HG02798 (cell line): ENCODE measurements around the gene TMEM167A.

Experiments used
- ATAC-seq: cut with Tn5 transposase; IDR thresholded peaks from one replicate; pipeline ENCODE4 v1.9.1; 2021; ENCODE audit warnings: mild to moderate bottlenecking; ENCODE audit not compliant: unreplicated experiment, poor library complexity

Gene TMEM167A, protein sequence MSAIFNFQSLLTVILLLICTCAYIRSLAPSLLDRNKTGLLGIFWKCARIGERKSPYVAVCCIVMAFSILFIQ

DNA sequence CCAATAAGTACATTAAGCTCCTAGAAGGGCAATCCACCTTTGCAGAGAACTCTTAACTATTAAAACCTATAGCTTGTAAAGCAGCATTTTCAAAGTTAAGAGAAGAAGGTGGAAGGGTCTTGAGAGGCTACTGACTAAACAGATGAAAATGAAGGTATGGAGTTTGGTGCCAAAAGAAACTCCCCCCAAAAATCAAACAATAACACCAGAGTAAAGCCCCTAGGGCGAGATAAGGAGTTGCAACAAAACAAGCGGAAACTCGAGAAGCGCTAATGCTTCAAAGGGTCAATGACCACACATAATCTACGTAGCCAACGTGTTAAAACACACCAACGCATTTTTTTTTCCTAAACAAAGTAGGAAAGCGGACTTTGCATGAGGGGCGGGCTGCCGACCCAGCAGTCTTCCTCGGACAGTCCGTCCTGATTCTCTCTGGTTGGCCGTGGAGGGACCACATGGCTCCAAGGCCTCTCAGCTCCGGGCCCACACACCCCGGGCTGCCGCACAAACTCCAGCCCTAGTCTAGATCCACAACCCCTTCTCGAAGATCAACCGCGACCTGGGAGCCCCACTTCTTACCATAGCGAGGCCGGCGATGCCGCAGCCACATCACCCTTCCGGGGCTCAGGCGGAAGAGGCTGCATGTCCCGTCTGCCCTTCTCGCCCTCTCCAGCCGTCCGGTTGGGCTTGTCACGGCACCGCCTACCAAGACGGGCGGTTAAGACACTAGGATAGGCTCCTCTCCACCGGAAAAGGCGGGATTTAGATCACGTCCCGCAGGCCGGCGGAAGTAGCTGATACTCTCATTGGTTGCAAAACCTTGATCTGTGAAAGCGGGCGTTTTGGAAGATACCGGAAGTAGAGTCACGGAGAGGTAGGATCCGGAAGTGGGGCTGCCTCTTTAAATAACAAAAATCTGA lies at the start of gene TMEM167A, which contains the start of gene XRCC4:
Gene TMEM167A (minus strand): TSS at position 653 of the 920 bp plus-strand sequence. CDS start 71 bp downstream, at position 582.
Gene XRCC4 (plus strand): TSS at position 806 of the 920 bp plus-strand sequence. CDS start 27,373 bp downstream, outside the sequence.
- ATAC-seq: peak; percentile 99

DNA sequence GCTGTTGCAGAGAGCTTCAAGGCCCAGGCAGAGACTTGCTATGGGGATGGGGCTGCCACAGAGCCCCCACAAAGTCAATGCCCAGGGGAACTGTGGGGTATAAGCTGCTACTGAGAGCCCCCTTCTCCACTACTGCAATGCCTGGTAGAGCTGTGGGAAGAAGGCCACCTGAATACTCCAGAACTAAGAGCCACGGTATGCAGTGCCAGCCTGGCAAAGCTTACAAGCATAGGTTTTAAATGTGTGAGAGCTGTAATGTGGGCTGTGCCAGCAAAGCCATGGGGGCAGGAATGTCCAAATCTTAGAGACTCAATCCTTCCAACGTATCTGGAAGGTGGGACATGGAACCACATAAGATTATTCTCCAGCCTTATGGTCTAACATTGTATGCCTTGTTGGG lies 49.3 kb upstream of the TMEM167A start:
- ATAC-seq: no peak

DNA sequence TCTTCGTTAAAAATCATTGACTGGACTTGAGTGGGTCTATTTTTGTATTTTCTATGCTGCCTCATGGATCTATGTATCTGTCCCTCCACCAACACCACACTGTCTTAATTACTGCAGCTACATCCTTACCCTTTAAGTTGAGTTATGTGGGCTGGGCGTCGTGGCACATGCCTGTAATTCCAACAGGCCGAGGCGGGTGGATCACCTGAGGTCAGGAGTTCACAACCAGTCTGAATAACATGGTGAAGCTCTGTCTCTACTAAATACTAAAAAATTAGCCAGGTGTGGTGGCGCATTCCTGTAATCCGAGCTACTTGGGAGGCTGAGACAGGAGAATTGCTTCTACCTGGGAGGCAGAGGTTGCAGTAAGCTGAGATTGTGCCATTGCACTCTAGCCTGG lies 48.4 kb upstream of the TMEM167A start:
- no peak for ATAC-seq

DNA sequence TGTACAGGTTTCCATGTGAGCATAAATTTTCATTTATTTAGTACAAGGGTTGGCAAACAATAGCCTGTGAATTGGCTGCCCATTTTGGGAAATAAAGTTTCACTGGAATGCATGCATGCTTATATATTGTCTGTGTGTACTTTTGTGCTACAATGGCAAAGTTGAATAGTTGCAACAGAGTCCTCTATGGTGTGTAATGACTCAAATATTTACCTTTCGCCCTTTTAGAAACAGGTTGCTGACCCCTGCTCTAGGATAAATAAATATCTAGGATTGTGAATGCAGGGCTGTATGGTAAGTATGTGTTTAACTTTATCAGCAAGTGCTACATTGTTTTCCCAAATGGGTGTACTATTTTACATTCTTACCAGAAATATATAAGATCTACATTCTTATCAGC lies 47.4 kb upstream of the TMEM167A start:
- no peak for ATAC-seq

DNA sequence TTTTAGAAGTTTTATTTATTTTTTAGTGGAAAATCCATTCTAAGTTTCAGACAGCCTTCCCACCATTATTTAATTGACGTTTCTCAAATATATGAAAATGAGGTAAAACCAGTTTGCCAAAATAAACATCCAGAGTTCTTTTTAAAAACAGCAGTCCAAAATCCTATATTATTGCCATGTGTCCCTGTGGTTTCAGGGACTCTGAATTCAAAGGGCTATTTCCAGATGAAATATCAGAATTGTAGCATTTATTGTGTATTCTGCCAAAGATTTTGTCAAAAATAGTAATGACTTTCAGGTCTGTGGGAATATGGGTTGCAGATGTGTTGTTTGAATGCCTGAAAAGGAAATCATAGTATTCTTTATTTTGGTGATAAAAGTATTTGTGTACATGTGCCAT lies 41.8 kb upstream of the TMEM167A start:
- ATAC-seq: no peak

DNA sequence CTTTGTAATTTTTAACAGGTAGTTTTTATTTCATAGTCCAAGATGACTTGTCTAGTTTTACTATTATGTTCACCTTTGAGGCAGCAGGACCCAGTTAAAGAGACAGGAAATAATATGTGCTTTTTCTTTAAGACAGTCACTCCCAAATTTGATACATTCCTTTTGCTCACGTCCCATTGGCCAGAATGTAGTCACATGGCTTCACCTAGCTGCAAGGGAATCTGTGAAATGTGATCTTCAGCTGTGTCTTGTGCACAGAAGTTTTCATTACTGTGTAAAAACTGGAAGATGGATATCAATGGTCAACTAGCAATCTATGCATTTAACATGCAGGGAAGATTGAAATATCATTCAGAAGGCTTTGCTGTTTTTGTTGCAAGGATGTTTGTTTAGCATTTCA lies 41.3 kb upstream of the TMEM167A start:
- ATAC-seq: no peak

DNA sequence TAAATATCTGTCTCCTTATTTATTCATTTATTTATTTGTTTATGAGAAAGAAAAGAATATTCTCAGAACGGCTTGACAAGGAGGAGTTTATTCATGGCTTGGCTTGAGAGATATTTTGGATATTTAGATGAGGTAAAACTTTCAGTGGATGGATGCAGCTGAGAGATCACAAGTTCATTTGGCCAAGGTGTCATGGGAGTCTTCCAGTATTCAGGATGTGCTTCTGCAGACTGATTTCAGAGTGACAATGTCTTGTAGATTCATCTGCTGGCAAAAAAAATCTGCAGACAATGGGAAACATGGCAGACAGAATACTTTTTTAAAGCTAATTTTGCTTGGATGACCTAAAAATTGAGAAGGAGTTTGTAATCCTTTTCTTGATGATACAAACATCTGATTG lies 38.6 kb upstream of the TMEM167A start:
- no peak for ATAC-seq

DNA sequence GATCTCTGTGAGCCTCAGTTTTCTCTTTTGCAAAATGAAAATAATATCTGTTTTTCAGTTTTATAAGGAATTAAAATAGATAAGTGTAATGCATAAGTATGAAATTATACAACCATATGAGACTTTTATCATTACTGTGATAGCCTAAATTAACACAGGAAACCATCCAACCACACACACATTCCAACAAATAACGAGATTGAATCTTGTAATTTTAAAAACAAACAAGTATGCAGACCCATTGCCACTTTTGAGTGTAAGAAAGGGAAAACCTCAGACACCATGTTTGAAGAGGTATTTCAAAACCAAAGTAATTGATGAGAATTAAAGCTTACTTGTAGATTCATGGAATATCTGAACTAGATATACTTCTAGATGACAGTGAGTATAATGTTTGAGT lies 32.2 kb upstream of the TMEM167A start:
- no peak for ATAC-seq

DNA sequence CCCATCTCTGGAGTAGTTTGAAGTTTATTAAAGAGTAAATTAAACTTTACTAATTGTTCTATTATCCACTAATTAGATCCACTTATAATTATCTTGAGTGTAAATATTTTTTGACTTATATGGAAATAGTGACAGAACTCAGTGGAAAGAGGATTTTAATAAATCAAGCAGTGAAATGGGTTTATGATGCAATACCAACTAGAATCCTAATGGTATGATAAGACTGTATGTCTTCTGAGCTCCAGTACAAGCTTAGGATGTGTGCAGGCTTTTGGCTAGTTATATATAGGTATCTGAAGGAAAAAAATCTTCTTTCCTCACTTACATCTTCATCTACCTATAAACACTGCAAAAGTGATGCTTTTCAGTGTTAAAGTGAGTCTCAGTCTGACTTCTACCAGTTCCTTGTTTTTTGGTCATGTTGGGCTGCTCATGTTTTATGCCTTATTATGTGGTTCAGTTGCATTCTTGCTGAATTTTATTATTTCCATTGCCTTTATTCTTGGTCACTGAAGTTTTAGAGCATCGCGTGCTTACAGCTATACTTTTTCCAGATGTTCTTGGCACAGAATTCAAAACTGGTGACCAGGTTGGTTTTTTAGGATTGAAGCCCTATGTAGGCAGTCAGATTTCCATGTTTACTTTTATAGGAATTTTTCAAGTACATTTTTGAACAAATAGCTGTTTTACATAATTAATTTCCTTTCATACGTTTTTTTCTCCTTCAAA lies 30.7 kb upstream of the TMEM167A start:
- ATAC-seq: no peak

DNA sequence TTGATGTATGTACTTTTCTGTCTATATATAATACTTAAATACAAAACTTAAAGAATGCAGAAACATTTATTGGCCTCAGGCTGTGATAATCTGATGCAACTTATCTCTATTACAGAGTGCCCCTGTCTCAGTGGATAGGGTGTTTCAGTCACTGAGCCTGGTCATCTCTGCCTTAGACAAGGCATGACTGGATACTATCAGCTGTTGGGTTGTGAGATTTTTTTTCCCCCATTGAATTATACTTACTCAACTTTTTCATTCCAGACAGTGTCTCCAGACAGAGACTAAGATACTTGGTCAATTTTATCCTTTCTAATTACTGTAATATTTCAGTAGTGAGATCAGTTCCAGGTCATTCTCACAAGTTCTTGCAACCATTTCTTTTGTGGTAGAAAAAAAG lies 26.8 kb upstream of the TMEM167A start:
- no peak for ATAC-seq

DNA sequence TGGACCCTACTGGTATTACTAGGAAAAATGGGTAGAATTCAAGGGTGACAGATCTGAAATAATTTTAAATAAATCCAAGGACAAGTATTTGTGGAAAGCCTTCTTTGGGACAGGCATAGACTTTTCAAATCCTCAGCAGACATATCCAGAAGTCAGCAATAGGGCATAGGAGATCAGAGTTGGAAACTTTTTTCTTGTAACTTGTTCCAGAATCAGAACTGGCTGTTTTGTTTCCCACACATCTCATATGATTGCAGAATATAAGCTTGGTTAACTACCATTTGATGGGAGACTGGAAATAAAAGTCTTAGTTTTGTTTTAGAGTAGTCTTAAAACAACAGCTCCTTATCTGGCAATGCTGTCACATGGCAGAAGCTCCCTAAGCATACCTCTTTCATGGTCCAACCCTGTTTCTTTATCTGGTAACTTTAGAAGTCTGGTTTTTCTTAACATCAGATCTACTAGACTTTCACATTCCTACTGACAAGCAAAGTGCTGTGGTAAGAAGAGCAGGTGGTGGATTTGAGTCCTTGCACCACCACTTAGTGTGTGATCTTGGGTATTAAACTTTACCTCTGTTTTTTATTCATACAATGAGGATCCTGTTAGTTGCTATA lies 25.3 kb upstream of the TMEM167A start:
- no peak for ATAC-seq

DNA sequence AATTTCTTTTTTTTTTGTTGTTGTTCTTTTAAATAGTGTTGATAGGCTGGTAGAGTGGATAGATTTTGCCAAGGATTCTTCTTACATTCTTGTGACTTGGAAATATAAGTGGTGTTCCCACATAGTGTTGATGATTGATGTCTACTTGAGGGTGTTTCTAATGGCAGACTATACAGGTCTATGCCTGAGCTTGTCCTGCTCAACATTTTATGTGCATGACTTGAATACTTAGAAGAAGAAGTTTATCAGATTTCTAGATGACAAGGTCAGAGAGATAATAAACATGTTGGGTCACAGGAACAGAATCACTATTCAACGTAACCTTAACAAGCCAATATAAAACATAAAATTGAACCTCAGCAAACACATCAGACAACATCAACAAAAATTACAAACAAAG lies 24.3 kb upstream of the TMEM167A start:
- no peak for ATAC-seq

DNA sequence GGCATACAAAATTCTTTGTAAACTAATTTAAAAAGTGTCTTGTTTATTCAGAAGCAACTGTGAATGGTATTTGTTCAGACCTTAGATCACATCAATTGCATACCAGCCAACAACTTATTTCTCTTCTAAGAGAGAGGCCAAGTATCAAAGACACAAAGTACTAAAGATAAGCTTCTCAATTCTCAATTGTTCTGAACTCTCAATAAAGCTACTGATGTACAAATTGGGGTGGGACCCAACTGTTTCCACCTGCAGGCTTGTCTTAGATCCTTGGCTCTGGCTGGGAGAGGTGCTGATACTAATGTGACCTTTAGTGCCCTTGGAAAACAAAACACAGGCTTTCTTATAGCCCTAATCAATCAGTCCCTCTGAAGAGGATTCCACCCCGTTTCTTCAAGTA lies 22.3 kb upstream of the TMEM167A start:
- ATAC-seq: no peak

DNA sequence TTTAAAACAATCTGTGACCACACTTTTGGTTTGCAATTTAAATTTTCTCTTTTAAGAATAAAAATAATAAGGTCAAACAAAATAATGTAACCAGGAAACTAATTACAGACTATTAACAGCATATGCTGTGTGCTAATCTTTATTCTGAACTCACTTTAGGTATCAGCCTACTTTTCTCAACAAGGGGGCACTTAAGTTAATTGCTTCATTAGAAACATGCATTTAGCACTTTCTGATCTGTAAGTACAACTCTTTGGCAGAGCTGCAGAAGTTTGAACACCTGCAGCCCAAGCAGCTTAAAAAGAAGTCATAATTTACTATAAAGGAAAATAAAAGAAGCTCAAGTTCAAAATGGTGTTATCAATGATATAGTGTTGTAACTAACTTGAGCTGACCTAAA lies 21.8 kb upstream of the TMEM167A start:
- ATAC-seq: no peak

DNA sequence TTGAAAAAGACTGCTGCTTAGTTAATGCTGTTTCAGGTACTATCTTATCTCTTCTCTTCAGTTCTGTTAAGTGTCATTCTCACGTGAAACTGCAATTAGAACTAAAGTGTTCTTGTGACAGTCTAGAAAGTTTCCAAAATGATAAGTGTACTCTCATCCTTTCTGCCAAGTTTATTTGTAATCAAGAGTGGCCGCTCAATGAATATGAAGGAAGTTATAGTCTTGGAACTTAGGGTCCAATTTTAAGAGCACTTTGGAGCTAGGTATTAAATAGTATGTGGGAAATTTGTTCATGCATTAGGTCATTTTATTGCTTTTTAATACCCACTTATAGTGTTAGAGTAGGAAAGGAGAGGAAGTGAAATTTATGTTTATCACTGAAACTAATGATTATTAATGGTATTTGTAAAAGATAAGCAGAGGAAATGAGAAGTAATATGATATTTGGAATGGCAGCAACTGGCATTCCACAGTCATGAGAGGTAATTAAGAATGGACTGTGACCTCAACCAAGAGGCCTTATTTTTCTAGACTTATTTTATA lies 20.6 kb upstream of the TMEM167A start:
- ATAC-seq: no peak

DNA sequence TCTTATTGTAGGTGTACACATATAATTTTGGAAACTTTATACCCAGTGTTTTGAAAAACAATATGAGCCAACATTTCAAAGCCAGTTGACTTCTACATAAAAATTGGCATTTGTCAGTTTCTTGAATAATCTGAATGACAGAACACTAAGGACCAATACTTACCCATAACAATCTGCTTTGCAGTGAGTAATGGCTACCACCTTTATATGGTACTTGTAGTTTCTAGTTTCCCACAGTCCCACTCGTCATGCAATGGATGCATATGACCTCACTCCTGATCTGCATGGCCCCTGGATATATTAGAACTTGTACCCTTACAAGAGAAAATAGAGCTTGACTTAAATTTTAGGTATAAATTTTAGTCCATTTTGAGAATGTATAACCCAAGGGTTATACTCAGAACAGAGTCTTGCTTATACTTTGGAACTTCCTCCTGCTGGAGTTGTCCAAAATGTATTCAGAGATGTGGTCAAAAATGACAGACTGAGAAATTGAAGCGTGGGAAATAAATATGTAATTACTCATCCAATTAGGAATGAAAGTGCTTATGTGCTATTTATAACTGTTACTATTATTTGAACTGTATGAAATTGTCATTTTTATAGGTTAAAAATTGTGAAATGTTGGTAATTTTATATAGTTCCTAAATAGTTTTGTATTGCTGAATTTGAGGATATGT lies 19.6 kb upstream of the TMEM167A start:
- no peak for ATAC-seq

DNA sequence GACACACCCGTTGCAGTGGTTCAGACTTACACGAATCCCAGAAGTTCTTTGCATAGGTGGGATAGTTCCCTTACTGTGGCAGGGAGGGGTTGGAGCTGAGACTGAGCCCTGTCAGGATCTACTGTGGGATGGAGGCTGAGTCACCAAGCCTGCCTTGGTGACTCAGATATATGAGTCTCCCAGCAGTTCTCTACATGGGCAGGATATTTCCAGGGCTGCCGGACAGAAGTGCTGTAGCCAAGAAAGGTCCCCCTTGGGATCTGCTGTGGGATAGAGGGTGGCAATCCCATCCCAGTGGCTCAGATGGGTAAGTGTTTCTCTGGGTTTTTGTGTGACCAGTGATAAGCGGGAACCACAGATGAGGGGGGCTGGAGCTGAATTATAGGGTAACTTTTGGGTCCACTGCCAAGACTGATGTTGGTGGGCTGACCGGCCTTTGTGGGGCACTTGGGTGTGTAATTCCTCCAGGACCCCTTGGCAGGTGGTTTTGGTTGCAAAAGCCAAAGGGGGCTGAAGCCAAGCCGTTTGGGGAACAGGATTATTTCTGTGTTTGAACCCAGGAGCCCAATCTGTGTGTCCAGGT lies 18.9 kb upstream of the TMEM167A start:
- no peak for ATAC-seq

DNA sequence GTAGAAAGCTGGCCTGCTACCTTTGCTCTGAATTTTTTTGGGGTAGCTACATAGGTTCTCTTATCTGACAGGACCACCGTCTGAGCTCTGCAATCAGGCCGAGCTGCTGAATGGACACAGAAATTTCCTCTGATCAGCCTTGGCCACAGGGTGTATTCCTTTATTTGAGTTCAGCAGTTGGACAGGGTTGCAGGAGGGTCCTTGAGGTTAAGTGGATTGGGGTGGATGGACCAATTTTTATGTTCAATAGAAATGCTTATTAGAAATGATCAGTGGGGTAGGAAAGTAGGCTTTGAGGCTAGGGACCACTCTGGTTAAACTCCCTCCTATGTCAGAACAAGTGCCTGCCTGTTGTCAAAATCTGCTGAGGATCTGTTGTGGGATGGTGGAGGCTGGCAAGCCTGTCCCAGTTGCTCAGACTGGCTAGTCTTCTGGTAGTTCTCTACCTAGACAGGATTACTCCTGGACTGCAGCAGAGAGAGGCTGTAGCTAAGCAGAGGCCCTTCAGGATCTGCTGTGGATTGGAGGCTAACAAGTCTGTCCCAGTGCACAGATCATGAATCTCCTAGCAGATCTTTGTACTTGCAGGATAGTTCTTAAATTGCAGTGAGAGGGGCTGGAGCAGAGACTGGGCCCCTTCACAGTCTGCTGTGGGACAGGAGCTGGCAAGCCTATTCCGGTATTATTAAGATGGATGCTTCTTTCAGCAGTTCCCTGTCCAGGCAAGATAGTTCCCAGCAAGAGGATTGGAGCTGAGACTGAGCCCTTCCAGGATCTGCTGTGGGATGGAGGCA lies 18.2 kb upstream of the TMEM167A start:
- ATAC-seq: no peak

DNA sequence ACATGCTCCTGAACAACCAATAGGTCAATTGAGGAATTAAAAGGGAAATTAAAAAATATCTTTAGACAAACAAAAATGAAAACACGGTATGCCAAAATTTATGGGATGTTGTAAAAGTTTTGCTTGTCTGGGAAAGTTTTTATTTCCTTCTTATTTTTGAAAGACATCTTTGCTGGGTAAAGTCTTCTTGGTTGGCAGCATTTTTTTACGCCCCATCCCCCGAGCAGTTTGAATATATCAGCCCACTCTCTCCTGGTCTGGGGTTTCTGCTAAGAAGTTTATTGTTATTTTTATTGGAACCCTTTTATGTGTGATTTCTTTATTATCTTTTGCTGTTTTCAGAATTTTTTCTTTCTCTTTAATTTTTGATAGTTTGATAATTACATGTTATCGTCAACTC lies 16.5 kb upstream of the TMEM167A start:
- no peak for ATAC-seq
